HG03159 (cell line): ENCODE results near the gene FAM13C.
"Not testable (repeated sequence)": the region's sequence is repeated elsewhere in the genome, so short reads cannot be mapped to it uniquely, and the experiment has no call there.

Source experiments
- ATAC-seq: cut with Tn5 transposase; IDR thresholded peaks from one replicate; pipeline ENCODE4 v1.9.1; 2021; ENCODE audit warnings: mild to moderate bottlenecking, moderate library complexity; ENCODE audit not compliant: unreplicated experiment

The FAM13C gene

DNA sequence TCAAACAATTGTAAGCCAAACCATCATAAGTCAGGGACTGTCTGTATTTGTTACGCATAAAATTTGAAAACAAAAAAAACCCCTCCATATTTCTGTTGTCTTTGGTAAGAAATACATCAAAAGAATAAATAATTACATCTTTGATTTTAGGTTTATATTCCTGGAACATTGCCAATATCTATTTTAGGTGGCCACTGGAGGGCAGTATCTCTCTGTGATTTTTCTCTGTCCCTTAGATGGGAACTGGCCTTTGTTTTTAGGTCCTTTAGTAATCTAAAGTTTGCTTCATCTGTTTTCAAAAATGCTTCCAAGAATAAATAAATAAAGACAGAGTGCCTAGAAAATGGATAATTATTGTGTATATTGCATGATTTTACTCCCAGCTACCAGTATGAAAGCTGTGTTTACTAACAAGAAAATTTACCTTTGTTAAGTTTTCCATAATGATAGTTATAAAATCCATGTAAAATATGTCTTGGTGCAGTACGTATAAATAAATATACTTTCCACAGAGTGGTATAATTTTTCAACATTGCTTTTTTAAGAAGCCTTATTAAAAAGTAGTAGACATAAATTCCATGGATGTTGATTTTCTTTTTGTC lies 121.7 kb downstream of the FAM13C start:
- ATAC-seq = no peak

DNA sequence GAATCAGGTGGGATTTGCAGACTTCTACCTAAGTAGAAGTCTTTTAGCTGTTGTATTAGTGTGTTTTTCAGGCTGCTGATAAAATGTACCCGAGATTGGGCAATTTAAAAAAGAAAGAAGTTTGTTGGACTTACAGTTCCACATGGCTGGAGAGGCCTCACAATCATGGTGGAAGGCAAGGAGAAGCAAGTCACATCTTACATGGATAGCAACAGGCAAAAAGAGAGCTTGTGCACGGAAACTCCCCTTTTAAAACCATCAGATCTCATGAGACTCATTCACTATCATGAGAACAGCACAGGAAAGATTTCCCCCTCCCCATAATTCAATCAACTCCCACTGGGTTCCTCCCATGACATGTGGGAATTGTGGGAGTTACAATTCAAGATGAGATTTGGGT lies 123.2 kb downstream of the FAM13C start:
- ATAC-seq = not testable (repeated sequence)

DNA sequence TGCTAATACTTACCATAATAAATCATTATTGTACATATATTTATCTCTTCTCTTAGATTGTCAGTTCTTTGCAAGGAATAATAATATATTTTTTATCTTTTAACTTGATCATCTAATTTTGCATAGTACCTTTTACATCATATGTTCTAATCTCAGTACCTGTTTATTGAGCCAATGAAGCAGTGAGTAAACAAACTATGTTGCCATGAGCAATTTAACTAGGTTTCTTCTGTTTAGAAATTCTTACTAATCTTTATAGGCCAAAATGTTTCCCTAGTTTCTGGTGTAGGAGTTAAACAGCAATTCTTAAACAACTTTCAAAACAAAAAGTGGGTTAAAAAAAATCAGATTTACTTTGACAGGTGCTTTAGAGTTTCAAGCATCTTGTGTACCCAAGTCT lies 124.6 kb downstream of the FAM13C start:
- no peak for ATAC-seq

DNA sequence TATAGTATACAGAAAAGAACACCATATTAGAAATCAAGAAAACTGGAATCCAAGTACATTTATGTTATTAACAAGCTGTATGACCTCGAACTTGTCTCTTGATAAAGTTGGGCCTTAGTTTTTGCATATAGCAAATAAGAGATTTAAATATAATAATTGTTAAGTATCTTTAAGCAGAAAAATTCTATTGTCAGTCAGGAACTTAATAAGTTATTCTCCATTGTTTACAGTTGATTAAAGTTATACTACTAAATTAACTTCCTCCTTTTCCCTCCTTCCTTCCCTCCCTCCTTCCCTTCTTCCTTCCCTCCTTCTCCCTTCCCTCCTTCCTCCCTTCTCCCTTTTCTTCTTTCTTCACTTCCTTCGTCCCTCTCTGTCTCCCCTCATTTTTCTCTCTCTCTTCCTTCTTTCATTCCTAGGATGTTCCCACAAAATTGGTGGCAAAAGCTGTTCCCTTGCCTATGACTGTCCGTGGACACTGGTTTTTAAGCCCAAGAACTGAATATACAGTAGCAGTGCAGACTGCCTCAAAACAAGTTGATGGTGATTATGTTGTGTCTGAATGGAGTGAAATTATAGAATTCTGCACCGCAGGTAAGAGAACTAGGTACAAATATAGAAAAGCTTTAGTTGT lies 126.2 kb downstream of the FAM13C start:
- no peak for ATAC-seq

DNA sequence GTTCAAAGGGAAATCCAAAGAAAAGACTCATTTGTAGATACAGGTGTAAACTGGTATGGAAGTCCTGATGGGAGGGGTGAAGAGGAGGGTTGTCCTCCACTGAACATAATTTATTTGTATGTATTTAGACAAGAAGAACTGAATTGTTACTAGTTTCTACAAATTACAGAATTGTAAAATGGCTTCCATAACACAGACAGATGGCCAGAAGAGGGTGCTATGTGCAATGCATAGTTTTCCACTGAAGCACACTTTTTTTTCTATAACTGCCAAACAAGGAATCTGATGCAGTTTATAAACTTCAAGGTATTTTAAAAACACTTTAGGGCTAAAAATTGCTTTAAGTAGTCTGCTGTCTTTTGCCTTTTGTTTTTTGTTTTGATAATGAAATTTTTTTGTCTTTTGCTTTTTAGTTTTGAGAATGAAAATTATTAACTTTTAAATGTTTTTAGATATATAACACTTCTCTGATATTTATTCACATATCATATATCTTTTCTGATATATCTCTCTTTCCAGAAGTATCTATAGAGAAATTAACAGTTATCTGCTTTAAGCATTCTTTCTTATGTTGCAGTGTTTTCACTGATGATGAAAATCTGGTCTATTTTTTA lies 127.4 kb downstream of the FAM13C start:
- ATAC-seq = no peak

DNA sequence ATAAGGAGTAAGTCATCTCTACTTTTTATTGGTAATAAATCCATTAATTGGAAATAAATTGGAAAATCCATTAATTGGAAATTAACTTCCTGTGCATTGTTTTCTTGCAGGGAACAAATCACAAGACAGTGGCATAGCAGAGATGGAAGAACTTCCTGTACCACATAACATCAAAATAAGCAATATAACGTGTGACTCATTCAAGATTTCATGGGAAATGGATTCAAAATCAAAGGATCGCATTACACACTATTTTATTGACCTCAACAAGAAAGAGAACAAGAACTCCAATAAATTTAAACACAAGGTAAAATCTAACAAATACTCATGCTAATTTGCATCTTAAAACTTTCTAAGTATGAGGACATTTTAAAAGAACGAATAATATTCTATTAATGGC lies 128.2 kb downstream of the FAM13C start:
- ATAC-seq = no peak

DNA sequence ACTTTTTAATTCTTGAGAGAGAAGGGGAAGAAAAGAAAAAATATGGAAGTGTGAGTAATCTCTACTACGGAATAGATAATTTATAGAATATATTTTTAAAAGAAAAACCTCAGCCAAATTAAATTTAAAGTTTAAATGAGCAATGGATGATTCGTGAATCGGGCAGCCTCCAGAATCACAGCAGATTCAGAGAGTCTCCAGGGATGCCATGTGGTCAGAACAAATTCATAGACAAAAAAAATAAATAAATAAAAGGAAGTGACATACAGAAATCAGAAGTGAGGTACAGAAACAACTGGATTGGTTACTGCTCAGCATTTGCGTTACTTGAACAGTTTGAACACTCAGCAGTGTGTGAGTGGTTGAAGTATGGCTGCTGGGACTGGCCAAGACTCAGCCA lies 132.9 kb downstream of the FAM13C start:
- ATAC-seq = no peak

DNA sequence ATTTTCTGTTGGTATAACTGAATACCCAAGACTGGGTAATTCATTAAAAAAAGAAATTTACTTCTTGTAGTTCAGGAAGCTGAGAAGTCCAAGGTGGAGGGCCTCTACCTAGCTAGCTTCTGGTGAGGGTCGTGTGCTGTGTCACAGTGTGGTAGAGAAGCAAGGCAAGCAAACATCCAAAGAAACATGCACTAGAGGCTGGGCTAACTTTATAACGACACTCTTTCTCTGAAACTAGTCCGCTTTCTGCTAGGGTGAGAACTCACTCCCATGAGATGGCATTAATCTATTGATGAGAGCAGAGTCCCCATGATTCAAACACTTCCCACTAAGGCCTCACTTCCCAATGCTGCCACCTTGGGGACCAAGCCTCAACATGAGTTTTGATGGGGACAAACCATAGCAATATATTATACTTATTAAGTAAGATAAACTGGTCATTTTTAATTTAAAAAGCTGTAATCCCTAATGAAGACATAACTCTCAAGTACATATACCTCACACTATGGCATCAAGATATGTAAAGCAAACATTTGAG lies 135.1 kb downstream of the FAM13C start:
- no peak for ATAC-seq

DNA sequence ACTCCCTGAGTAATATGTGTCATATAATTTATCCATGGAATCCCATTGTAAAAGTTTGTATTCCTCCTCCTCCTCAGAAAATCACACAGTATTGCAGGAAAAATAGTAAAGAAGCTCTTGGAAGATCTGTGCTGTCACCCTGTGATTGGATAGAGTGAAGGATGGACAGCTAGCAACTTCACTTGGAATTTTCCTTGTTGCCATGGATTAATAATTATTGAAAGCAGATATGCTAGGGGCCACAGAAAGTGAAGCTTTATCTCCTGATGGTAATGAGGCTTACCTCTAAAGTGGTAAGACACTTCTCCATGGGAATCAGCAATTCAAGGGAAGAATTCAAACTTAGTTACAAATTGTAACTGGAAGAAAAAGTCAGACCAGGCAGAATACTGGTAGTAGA lies 137.1 kb downstream of the FAM13C start:
- ATAC-seq = no peak

DNA sequence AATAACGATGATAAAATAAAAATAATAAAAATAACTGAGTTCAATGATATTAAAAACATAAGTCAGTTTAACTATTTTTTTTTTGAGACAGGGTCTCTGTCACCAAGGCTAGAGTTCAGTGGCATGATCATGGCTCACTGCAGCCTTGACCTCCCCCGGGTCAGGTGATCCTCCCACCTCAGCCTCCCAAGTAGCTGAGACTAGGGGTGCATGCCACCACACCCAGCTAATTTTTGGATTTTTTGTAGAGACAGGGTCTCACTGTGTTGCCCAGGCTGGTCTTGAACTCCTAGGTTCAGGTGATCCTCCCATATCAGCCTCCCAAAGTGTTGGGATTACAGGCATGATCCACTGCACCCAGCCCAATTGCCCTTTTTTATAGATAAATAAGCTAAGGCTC lies 138.8 kb downstream of the FAM13C start:
- ATAC-seq = not testable (repeated sequence)

DNA sequence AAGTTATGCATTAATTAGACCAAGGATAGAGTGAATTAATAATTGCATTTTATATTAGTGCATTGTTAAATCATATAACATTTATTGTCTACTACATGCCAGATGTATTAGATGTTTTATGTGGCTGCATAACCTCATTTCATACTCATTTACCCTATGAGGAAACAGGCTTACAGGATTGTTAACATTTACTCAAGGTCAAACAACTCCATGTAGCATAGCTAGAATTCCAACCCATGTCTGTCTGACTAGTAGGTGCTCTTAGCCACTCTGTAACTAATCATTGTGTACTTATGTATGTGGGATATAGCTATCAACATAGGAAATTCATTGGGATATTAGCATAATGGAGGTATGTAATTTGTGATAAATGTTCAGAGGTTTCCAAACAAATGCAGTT lies 139.6 kb downstream of the FAM13C start:
- no peak for ATAC-seq

DNA sequence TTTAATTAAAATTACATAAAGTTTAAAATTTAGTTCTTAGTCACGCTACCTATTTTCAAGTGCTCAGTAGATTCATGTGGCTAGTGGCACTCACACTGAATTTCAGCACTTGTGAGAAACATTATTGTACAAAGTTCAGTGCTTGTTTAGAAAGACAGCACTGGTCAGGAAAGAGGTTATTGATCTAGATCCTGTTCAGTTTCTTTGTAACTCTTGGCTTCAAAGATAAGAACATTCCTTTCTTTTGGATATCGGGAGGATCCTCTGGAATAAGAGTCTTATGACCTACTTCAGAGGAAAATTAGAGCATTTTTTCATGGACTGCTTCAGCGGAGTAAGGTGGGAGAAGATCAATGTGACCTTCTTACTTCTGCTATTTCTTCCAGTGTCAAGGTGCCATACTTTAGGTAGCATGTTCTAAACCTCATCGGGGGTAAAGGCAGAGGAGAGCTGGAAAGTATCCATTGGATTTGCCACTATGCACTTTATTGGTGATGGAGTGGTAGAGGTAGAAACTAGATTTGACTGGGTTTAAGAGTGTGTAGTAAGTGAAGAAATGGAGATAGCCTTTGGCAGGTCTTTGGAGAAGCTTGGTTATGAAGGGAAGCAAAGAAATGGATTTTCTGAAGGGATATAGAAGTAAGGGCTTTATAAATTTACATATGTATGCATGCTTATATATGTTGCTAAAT lies 146.0 kb downstream of the FAM13C start:
- no peak for ATAC-seq

DNA sequence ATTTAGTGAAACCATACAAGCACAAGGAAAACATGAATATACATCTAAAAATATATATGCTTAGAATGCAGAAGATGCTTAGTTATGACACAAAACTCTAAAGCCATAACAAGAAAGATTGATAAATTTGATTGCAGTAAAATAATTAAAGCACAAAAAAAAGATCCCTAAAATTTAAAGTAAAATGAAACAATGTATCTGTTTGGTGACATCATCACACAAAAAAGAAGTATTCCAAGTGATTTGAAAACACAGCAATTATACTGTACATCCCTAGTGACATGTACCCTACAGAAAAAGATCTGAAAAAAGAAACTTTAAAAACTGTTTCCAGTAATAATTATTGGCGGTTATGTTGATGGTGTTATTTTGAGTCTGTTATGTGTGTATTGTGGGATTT lies 148.2 kb downstream of the FAM13C start:
- ATAC-seq = no peak

DNA sequence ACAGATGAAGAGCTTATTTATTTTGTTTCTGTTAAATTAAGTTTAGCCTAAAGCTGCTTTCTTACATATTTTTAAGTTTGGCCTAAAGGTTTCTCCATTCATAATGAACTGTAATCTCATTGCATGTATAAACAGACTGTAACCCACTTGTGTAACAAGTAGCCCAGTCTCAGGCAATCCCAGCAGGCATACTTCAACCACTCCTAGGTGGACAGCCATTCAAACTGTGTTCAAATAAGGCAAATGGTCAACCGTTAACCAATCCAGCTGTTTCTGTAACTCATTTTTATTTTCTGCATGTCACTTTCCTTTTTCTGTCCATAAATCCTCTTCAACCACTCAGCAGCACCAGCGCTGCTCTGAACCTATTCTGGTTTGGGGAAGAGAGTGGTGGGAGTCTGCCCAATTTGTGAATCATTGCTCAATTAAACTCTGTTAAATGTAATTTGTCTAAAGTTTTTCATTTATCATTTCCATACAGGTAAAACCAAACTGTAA lies 150.0 kb downstream of the FAM13C start:
- ATAC-seq = no peak

DNA sequence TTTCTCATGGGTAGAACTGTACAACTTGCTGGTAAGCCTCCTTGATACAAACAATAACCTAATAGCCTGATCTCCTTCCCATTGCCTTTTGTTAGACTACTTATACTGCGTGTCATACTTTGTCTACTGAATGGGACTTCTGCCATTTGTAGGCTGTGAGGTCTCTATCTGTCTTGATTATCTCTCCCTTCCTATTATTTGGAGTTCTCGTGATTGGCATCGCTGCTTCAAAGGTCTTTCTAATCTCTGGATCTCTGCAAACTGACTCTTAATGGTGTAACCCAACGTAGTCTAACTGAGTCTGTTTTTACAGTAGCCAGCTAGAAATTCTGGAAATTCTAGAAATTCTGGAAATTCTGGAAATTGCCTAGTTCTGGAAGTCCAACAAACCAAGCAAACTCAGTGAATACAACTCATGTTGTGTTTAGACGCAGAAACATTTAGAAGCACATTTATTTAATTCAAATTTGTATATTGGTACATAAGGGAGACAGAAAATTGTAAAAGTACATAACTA lies 156.1 kb downstream of the FAM13C start:
- no peak for ATAC-seq
